ENCODE measurements around the gene SLC48A1. TPM values are rescaled to one million over a fixed set of nuclear protein-coding genes. Genes with fewer than 3 reads are reported as not detected.

The SLC48A1 gene
- total RNA-seq, 4 donors from 2014 or later = 19.9 to 76.7 (median 23.1) TPM

DNA sequence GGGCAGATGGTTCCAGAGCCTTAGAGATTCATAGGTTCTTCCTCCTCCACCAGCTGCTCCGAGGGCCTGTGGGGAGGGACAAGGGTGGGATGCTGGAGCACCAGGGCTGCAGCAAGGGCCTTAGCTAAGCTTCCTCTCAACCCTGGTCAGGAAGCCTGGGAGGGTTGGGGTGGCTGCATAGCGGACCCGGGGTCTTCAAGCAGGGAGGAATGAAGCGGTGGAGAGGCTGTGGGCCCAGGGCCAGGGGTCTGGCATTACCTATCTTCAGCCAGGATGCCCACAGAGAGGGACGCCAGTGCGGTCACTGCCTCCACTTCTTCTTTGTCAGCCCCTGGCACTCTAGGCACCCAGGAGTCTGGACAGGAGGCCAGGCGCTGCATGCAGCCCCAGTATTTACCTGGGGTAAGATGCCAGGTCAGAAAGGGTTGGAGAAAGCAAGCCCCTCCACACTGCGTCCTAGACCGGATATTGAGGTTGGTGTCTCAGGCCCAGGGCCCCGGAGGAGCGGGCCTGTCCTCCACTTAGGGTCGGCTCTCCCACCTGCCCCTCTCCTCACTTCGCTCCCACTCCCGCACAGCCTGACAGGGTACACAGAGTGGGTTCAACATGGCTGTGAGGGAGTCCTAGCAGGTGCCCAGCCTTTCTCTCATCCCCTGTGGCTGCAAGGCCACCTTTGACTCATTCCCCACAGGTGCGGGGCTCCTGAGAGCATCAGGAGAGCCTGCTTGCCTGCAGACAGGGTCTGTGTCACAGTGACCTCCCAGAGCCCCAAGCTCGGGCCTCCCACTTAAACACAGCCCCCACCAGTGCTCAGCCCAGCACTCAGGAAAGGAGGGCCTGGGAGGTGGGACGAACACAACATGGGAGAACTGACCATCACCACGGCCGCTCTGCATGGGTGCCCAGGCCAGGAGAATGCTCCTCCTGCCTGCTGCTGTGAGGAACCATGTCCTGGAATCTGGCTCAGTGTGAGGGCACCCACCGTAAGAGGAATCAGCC, 11.1 kb downstream of the SLC48A1 start:
- no peak overlapping the region for H3K27ac ChIP-seq
- intact Hi-C loops (cut with DNase I; ENCODE audit: low total_unique reads) = no loop called here
- TF ChIP-seq POLR2AphosphoS5 (IDR thresholded peaks at IDR 0.05) = no peak
- WGBS, 2 donors (ENCODE audit: low coverage in 1 of 2) = 92% methylated on average over 18 of the region's 20 CpGs; no CpG with 5 or more reads in 1 of the 2 donors
- peaks cover 0 to 21% (median 9%) of the 10 kb centered on the region in 4 donors for H3K36me3 ChIP-seq
- no peaks in the 10 kb centered on the region for H3K9me3 ChIP-seq
- in situ Hi-C loops (cut with MboI; ENCODE audit: low pct_ligation_motif_present in 1 of 4, low pct_unique_long_range_greater_than_20kb in 1 of 4, low sequenced_read_pairs in 3 of 4) = loop anchor here in 1 of 4 donors (10.0 kb wide), 1 partner anchor 51 kb away; no protein-coding TSS in a partner anchor
- H3K4me3 ChIP-seq = no peak overlapping the region
- no peak for DNase-seq
- peaks cover 0 to 5% (median under 1%) of the 10 kb centered on the region in 4 donors for H3K4me1 ChIP-seq
- H3K27me3 ChIP-seq = no peaks in the 10 kb centered on the region

GRCh38 chr12:47785036-47785886, 12.2 kb downstream of the SLC48A1 start:
- Histone ChIP-seq H3K4me1 (no peaks in the 10 kb centered on the region), H3K4me3 (no peak overlapping the region), H3K36me3 (peaks cover 0 to 29% (median 13%) of the 10 kb centered on the region in 4 donors), H3K27ac (peak overlapping the region in 1 of 4 donors; percentile 3), H3K27me3 (no peaks in the 10 kb centered on the region), H3K9me3 (no peaks in the 10 kb centered on the region)
- WGBS, 2 donors (ENCODE audit: low coverage in 1 of 2) = 92% methylated on average over 2 to 12 of the region's 15 CpGs
- TF ChIP-seq POLR2AphosphoS5 (IDR thresholded peaks at IDR 0.05) (no peak), CTCF (IDR thresholded peaks at IDR 0.05) (no peak), POLR2A (IDR thresholded peaks at IDR 0.05) (no peak), EP300 (IDR thresholded peaks at IDR 0.05; ENCODE audit: low read depth) (no peak)
- intact Hi-C loops (cut with DNase I; ENCODE audit: low total_unique reads) = no loop called here
- no peak for DNase-seq
- in situ Hi-C loops (cut with MboI; ENCODE audit: low pct_ligation_motif_present in 1 of 4, low pct_unique_long_range_greater_than_20kb in 1 of 4, low sequenced_read_pairs in 3 of 4) = loop anchor here in 1 of 4 donors (10.0 kb wide), 1 partner anchor 50 kb away; no protein-coding TSS in a partner anchor

- Histone ChIP-seq H3K4me1 (no peaks in the 10 kb centered on the region), H3K36me3 (peaks cover 0 to 32% (median 15%) of the 10 kb centered on the region in 4 donors), H3K9me3 (no peaks in the 10 kb centered on the region), H3K27ac (peak overlapping the region in 1 of 4 donors; percentile 3), H3K4me3 (no peak overlapping the region), H3K27me3 (no peaks in the 10 kb centered on the region)
- TF ChIP-seq EP300 (IDR thresholded peaks at IDR 0.05; ENCODE audit: low read depth) (no peak), CTCF (IDR thresholded peaks at IDR 0.05) (no peak), POLR2A (IDR thresholded peaks at IDR 0.05) (no peak), POLR2AphosphoS5 (IDR thresholded peaks at IDR 0.05) (no peak)
- 90% methylated on average over 10 of the region's 11 CpGs; no CpG with 5 or more reads in 1 of the 2 donors for WGBS, 2 donors (ENCODE audit: low coverage in 1 of 2)
- DNase-seq = no peak
- intact Hi-C loops (cut with DNase I; ENCODE audit: low total_unique reads) (no loop called here), in situ Hi-C loops (cut with MboI; ENCODE audit: low pct_ligation_motif_present in 1 of 4, low pct_unique_long_range_greater_than_20kb in 1 of 4, low sequenced_read_pairs in 3 of 4) (loop anchor here in 1 of 4 donors (10.0 kb wide), 1 partner anchor 49 kb away; no protein-coding TSS in a partner anchor)
Observed at GRCh38 chr12:47785887-47786661, 13.0 kb downstream of the SLC48A1 start.

- in situ Hi-C loops (cut with MboI; ENCODE audit: low pct_ligation_motif_present in 1 of 4, low pct_unique_long_range_greater_than_20kb in 1 of 4, low sequenced_read_pairs in 3 of 4) = loop anchor here in 1 of 4 donors (10.0 kb wide), 1 partner anchor 48 kb away; no protein-coding TSS in a partner anchor
- H3K4me3 ChIP-seq = no peak overlapping the region
- 91% methylated on average over 10 of the region's 10 CpGs; no CpG with 5 or more reads in 1 of the 2 donors for WGBS, 2 donors (ENCODE audit: low coverage in 1 of 2)
- no peaks in the 10 kb centered on the region for H3K9me3 ChIP-seq
- H3K36me3 ChIP-seq = peaks cover 0 to 38% (median 18%) of the 10 kb centered on the region in 4 donors
- no peak for DNase-seq
- no peaks in the 10 kb centered on the region for H3K27me3 ChIP-seq
- intact Hi-C loops (cut with DNase I; ENCODE audit: low total_unique reads) = no loop called here
- H3K4me1 ChIP-seq = no peaks in the 10 kb centered on the region
- H3K27ac ChIP-seq = no peak overlapping the region
- TF ChIP-seq CTCF (IDR thresholded peaks at IDR 0.05) (no peak), EP300 (IDR thresholded peaks at IDR 0.05; ENCODE audit: low read depth) (no peak), POLR2A (IDR thresholded peaks at IDR 0.05) (no peak)
Observed at GRCh38 chr12:47786662-47787280, 13.7 kb downstream of the SLC48A1 start.
